Kidney capillary endothelial cell (primary cell): ENCODE results near the gene KRT6A.
"Not testable (repeated sequence)": the region's sequence is repeated elsewhere in the genome, so short reads cannot be mapped to it uniquely, and the experiment has no call there.

Experiments used
- DNase-seq: peaks from one replicate; pipeline ENCODE4 v3.0.0-alpha.2; 2018; ENCODE audit warnings: low spot score

The KRT6A gene

DNA sequence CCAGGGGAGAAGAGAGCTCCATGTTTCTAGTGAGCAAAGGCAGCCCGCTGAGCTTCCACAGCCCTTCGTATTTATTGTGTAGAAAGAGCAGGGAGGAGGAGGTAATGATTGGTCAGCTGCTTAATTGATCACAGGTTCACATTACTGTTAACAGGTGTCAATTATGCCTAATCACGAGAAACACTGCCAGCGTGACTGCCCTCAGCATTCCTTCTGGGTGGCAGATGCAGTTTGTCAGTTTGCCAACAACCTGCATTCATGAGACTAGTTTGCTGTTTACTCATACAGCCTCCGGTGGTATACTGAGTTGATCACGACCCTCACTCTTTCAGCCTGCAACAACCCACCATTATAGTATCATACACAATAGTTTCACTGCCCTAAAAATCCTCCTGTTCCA is 7.5 kb upstream of the KRT6A start:
- DNase-seq = not testable (repeated sequence)

DNA sequence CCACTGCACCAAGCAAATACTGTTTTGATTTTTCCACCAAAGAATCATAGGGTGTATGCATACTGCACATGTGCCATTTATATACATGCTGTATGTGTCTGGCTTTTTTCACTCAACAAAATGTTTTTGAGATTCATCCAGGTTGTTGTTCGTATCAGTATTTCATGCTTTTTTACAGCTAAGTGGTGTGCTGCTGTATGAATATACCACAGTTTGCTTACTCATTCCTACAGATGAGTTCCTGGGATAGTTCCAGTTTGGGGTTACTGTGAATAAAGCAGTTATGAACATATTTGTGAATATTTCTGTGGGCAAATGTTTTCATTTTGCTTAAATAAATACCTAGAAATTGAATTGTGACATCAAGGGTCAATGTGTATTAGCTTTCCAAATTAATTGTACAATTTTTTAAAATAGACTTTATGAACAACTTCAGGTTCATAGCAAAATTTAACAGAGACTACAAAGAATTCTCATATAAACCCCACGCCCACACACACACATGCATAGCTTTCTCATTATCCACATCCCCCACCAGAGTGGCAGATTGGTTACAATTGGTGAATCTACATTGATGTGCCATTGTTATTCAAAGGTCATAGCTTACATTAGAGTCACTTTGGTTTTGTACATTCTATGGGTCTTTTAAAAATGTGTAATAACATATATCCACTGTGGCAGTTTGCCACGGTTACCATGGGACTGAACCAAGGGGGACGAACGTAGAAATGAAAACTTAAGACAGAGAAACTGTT is 6.9 kb upstream of the KRT6A start:
- DNase-seq = no peak

GRCh38 chr12:52498946-52499345 is 5.9 kb upstream of the KRT6A start:
- no peak for DNase-seq

- no peak for DNase-seq
Observed at GRCh38 chr12:52497975-52498374, 4.9 kb upstream of the KRT6A start.

DNA sequence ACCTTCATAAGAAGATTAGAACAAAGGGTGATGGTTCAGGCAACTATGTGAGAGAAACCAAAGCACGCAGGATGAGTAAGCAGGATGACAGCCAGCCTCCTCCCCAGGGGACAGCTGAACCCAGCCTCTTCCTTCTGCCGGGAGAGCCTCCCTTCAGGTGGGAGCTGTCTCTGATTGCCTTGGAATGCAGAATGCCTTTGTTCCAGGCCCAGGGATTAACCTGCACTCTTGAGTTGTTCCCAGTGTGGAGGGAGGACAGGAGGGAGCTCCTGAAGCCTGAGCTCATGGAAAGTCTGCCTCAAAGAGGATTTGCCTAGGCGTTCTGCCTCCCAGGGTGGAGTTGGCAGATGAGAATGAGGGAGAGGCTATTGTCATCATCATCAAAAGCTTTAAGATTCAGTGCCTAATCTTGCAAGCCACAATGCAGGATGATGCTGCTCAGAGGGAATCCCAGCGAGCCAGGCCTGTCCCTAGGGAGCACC is 3.6 kb upstream of the KRT6A start:
- no peak for DNase-seq

- DNase-seq = no peak
Observed at GRCh38 chr12:52496054-52496453, 3.0 kb upstream of the KRT6A start.

DNA sequence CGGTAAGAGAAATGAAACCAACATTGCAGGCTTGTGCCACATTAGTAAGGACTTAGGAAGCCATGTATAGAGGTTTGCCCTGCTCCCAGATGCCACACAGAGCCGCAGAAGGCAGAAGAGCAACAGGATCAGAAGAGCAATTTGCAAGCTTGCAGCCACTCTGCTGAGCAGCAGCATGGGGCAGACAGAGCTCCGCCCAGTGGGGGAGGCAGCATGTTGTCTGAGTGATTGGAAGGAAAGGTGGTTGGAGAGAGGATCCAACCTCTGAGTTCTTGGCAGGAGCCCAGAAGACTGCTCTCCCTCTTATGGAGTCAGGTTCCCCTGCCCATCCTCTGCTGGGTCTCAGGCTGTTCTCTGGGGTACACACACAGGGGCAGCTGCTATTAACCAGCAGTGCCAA is 2.3 kb upstream of the KRT6A start:
- no peak for DNase-seq

DNA sequence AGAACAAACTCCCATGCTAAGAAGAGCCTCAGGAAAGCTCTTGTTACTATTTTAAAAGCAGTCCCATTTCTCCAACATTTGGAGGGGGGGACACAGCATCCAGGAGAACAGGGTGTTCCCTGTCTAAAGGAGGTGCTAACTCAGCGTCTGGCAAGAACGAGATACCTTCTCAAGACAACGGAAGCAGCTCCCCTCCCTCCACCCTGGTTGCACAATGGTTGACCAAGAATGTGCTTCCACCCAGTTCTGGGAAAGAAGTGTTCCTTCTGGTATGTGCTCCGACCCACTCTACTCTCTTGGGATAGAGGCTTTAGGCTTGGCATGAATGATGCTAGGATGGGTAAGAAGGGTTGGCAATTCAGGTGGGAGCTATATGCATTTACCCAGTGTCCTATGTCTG is 1.5 kb upstream of the KRT6A start:
- DNase-seq = no peak

GRCh38 chr12:52494100-52494499 is 1.0 kb upstream of the KRT6A start:
- no peak for DNase-seq

DNA sequence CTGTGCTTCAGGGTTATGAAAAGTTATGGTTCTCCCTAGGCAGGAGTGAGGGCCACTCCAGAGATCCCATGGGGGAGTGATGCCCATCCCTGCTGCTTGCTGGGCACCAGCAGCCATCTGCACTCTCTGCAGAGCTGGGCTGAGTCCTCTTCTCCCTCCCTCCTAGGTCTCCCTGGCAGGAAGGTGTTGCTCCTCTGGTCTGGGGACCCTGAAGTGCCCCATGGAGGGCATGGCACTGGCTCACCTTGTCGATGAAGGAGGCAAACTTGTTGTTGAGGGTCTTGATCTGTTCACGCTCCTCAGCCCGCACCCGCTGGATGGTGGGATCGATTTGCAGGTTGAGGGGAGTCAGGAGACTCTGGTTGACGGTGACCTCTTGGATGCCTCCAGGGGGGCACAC is 652 bp downstream of the KRT6A start:
- DNase-seq = not testable (repeated sequence)

DNA sequence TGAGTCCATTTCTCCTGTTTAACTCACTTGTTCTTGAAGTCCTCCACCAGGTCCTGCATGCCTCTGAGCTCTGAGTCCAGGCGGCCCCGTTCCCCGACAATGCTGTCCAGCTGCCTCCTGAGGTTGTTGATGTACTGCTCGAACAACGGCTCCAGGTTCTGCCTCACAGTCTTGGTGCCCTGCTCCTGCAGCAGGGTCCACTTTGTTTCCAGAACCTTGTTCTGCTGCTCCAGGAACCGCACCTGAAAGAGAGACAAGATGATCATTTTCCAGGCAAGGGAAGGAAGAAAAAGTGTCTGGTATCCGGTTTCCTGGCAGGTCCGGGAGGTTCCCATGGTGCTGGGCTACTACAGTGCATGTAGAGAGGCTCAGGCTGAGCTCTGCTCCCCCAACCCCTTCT is 1.6 kb downstream of the KRT6A start:
- DNase-seq = not testable (repeated sequence)

- DNase-seq = no peak
Observed at GRCh38 chr12:52488736-52489135, 4.3 kb downstream of the KRT6A start.

- DNase-seq = not testable (repeated sequence)
Observed at GRCh38 chr12:52487744-52488443, 5.2 kb downstream of the KRT6A start.

- DNase-seq = no peak
Observed at GRCh38 chr12:52487211-52487610, 5.8 kb downstream of the KRT6A start.

- DNase-seq = no peak
Observed at GRCh38 chr12:52486166-52487105, 6.6 kb downstream of the KRT6A start.

DNA sequence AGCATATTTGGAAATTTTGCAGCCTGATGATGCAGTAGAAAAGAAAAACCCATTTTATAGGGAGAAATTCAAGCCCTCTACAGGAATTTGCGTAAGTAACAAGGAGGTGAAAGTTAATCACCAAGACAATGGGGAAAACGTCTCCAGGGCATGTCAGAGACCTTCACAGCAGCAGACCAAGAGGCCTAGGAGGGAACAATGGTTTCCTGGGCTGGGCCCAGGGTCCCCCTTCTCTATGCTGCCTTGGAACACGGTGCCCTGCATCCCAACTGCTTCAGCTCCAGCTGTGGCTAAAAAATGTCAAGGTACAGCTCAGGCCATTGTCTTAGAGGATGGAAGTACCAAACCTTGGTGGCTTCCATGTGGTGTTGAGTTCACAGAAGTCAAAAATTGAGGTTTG is 13.0 kb downstream of the KRT6A start:
- DNase-seq = no peak

- no peak for DNase-seq
Observed at GRCh38 chr12:52477651-52478050, 15.4 kb downstream of the KRT6A start.

DNA sequence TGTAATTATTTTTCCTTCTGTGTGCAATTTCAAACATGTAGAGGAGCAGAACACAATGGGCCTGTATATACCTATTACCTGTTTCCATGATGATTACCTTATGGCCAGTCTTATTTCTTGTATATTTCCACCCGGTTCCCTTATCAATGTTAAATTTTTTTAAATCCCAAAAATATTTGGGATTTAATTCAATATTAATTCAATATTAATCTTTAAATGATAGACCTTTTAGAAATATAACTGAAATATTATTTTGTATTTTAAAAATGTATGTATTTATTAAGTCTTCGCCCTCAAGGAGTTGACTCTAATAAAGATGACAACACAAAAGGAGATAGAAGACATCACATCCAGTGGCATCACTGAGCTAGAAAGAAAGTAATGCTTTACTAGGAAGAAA is 18.8 kb downstream of the KRT6A start:
- no peak for DNase-seq

DNA sequence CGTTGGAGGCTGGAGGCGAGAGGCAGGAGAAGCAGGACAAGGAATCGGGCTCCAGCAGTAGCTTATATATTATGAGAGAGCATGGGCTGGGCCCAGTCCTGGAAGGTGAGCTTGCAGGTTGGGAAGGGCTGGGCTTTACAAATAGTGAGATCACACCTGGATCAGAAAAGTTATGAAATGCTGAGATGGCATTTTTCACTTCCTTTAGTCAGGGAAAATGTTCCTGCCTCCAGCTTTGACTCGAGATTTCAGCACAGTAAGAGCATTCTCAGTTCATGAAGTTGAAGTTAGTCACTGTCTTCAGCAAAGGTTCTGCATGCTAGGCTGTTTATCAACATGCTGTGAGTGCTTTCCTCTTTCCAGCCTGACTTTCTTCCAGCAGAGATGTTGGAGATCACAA is 19.3 kb downstream of the KRT6A start, which contains the start of gene KRT6C:
Gene KRT6C, minus strand, starts transcription at position 38 of the 400 bp plus-strand sequence. CDS start 68 bp downstream, outside the sequence.
- DNase-seq = no peak

DNA sequence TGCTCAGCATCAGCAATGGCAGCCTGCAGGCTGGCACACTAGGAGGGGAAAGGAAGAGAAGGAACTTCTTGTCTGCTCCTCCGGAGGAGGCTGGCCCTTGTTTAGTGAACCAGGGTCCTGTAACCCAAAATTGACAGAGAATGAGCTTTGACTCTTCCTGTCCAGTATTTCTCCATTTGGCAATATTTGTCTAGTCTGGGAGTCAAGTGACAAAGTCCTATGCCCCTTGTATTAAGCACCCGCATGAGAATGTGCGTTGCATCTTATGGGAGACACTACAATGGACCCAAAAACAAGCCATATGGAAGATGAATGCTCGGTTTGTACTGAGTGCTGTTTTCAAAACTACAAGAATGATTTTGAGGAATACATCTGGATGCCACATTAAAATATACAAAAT is 23.2 kb downstream of the KRT6A start:
- DNase-seq = no peak

DNA sequence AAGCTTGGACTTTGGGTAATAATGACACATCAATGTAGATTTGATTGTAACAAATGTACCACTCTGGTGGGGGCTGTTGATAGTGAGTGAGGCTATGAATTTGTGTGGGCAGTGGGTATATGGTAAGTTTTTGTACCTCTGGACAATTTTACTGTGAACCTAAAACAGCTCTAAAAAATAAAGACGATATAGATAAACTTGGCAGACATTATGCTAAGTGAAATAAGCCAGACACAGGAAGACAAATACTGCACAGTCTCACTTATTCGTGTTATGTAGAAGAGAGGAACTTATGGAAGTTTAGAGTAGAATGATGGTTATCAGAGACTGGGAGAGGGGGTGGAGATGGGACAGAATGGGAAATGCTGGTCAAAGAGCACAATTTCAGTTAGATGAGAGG is 28.2 kb downstream of the KRT6A start:
- no peak for DNase-seq

DNA sequence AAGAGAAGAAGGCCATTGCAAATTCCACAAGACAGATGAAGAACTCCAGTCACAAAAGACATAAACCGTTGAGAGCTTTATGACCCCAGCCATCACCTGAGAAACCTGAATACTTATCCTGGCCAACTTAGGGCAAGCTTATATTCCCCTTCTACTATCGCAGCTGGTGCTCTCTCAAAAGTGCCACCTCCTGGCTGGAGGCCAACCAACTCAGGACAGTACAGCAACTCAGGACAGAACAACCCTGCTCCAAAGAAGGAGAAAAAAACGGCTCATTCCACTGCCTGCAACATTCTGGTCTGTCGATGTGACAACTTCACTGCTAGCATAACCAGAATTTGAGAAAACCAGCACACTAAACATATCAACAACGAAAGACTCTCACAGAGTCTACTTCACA is 31.4 kb downstream of the KRT6A start:
- no peak for DNase-seq
